ENCODE measurements around the gene CELF2. TPM values are rescaled to one million over a fixed set of nuclear protein-coding genes. Genes with fewer than 3 reads are reported as not detected.
A peak's percentile ranks its signal among the peaks of the same experiment; 100 is the strongest.

CELF2 gene
- total RNA-seq, 1 experiment from 2014 or later, result 28.7 TPM

DNA sequence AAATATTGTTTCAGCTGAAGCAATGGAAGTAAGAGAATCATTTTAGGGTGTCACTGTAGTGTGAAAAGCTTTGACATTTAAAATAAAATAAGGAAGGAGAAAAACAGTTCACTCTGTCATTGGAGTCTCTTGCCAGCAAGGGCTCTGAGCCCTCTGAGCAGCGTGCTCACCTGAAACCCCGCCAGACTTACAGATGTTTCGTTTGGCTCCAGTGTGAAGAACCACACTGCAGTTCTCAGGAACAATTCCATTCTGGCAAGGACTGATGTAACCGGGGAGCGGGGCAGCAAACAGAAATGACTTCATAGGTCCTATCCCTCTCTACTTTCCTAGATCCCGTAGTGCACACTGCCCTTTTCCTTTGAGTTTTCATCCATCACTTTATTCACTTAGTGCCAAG is 164.3 kb downstream of the CELF2 start:
- Mint-ChIP-seq H3K36me3 (ENCODE audit: insufficient read depth in 1 of 3, low read depth in 3 of 3) (peaks cover 8 to 31% (median 9%) of the 10 kb centered on the region in 3 experiments), H3K4me3 (no peak overlapping the region), H3K27me3 (ENCODE audit: low read depth) (no peaks in the 10 kb centered on the region), H3K9me3 (peaks cover 5 to 11% of the 10 kb centered on the region in 2 experiments; a peak in 4 of 5 replicates), H3K27ac (peak overlapping the region in 1 of 3 experiments; percentile 25; a peak in 1 of 7 replicates), H3K4me1 (peaks cover 17 to 22% of the 10 kb centered on the region in 2 experiments)
- Histone ChIP-seq H3K56ac (ENCODE audit: insufficient read length, low read depth, low read length) (no peak overlapping the region), H3K4me2 (ENCODE audit: insufficient read depth, insufficient read length, low read length) (no peak overlapping the region), H3K4ac (ENCODE audit: low read depth, low read length) (no peak overlapping the region), H3K18ac (ENCODE audit: insufficient read length, low read depth, low read length) (no peak overlapping the region), H3K23ac (ENCODE audit: insufficient read length, low read depth, low read length) (no peak overlapping the region), H3K14ac (ENCODE audit: insufficient read depth, low read length) (no peak overlapping the region), H3K79me2 (ENCODE audit: insufficient read depth, low read length) (no peaks in the 10 kb centered on the region), H3K9ac (ENCODE audit: extremely low read depth, insufficient read length, low read length) (no peak overlapping the region), H3K27me3 (ENCODE audit: insufficient read depth, low read length) (no peaks in the 10 kb centered on the region), H2BK120ac (ENCODE audit: low read depth, low read length, poor library complexity, severe bottlenecking) (no peak overlapping the region), H2AK5ac (ENCODE audit: insufficient read length, low read length) (no peak overlapping the region), H3K4me1 (ENCODE audit: insufficient read depth, low read length) (no peaks in the 10 kb centered on the region), H4K8ac (replicated peaks; ENCODE audit: insufficient read length, low read depth, low read length) (no peak overlapping the region), H4K20me1 (ENCODE audit: control insufficient read depth, insufficient read depth, insufficient read length) (no peaks in the 10 kb centered on the region), H3T11ph (ENCODE audit: low read length) (no peak overlapping the region), H2BK20ac (ENCODE audit: low read depth, low read length, poor library complexity, severe bottlenecking) (no peak overlapping the region), H2BK5ac (ENCODE audit: insufficient read length, low read length) (no peak overlapping the region), H2BK12ac (ENCODE audit: insufficient read length, low read depth, low read length) (no peak overlapping the region), H3K27ac (ENCODE audit: insufficient read length, low read depth, low read length) (no peak overlapping the region), H3K79me1 (ENCODE audit: insufficient read depth, low read depth, low read length, poor library complexity, severe bottlenecking) (no peaks in the 10 kb centered on the region), H4K5ac (ENCODE audit: insufficient read length, low read depth, low read length) (no peak overlapping the region), H3K9me3 (ENCODE audit: control insufficient read depth, low read depth, low read length) (no peaks in the 10 kb centered on the region), H4K91ac (ENCODE audit: insufficient read length, low read depth, low read length) (no peak overlapping the region), H2BK15ac (ENCODE audit: low read depth, low read length) (no peak overlapping the region), H2AFZ (ENCODE audit: low read length) (no peak overlapping the region), H3K23me2 (ENCODE audit: insufficient read length, low read depth, low read length, poor library complexity, severe bottlenecking) (no peaks in the 10 kb centered on the region)
- TF ChIP-seq, protein P1, sequence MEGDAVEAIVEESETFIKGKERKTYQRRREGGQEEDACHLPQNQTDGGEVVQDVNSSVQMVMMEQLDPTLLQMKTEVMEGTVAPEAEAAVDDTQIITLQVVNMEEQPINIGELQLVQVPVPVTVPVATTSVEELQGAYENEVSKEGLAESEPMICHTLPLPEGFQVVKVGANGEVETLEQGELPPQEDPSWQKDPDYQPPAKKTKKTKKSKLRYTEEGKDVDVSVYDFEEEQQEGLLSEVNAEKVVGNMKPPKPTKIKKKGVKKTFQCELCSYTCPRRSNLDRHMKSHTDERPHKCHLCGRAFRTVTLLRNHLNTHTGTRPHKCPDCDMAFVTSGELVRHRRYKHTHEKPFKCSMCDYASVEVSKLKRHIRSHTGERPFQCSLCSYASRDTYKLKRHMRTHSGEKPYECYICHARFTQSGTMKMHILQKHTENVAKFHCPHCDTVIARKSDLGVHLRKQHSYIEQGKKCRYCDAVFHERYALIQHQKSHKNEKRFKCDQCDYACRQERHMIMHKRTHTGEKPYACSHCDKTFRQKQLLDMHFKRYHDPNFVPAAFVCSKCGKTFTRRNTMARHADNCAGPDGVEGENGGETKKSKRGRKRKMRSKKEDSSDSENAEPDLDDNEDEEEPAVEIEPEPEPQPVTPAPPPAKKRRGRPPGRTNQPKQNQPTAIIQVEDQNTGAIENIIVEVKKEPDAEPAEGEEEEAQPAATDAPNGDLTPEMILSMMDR (conservative IDR thresholded peaks at IDR 0.05), result no peak
- no peak for DNase-seq
- WGBS (ENCODE audit: extremely low coverage, insufficient read length, low lambda C conversion rate), result no CpG with 5 or more reads among the region's 6 CpGs
